ENCODE results near the gene ZNF780B. TPM values are rescaled to one million over a fixed set of nuclear protein-coding genes. Genes with fewer than 3 reads are reported as not detected.

Gene ZNF780B
- total RNA-seq, 1 donor from 2014 or later = 15.6 TPM

GRCh38 chr19:40084948-40085347, 28.9 kb upstream of the ZNF780B start:
- Histone ChIP-seq H3K4me1 (peaks cover 0 to 5% of the 10 kb centered on the region in 2 donors), H3K9me3 (peaks cover 0 to 8% of the 10 kb centered on the region in 2 donors), H3K4me3 (no peak overlapping the region), H3K27me3 (no peaks in the 10 kb centered on the region), H3K36me3 (peaks cover 38 to 49% of the 10 kb centered on the region in 2 donors), H3K27ac (no peak overlapping the region)
- intact Hi-C loops (cut with DNase I) = no loop called here
- no peak for DNase-seq (ENCODE audit: low spot score in 2 of 2)
- no peak for TF ChIP-seq CTCF (IDR thresholded peaks at IDR 0.05)

GRCh38 chr19:40081411-40081810, 25.4 kb upstream of the ZNF780B start:
- DNase-seq (ENCODE audit: low spot score in 2 of 2) = no peak
- Histone ChIP-seq H3K4me3 (no peak overlapping the region), H3K9me3 (peaks cover 15 to 41% of the 10 kb centered on the region in 2 donors), H3K4me1 (no peaks in the 10 kb centered on the region), H3K27me3 (no peaks in the 10 kb centered on the region), H3K36me3 (peaks cover 60 to 83% of the 10 kb centered on the region in 2 donors), H3K27ac (no peak overlapping the region)
- no peak for TF ChIP-seq CTCF (IDR thresholded peaks at IDR 0.05)
- intact Hi-C loops (cut with DNase I) = no loop called here

- H3K27me3 ChIP-seq = no peaks in the 10 kb centered on the region
- H3K36me3 ChIP-seq = peaks cover 71 to 95% of the 10 kb centered on the region in 2 donors
Measured at GRCh38 chr19:40080289-40080688, 24.3 kb upstream of the ZNF780B start.

GRCh38 chr19:40078377-40078776, 22.3 kb upstream of the ZNF780B start:
- Histone ChIP-seq H3K27me3 (no peaks in the 10 kb centered on the region), H3K4me3 (no peak overlapping the region), H3K9me3 (peaks cover 27 to 71% of the 10 kb centered on the region in 2 donors), H3K27ac (no peak overlapping the region), H3K36me3 (peaks cover 78 to 99% of the 10 kb centered on the region in 2 donors), H3K4me1 (no peaks in the 10 kb centered on the region)
- TF ChIP-seq CTCF (IDR thresholded peaks at IDR 0.05) = no peak
- no peak for DNase-seq (ENCODE audit: low spot score in 2 of 2)
- intact Hi-C loops (cut with DNase I) = no loop called here

More at GRCh38 chr19:40080289-40080688, 24.3 kb upstream of the ZNF780B start:
- TF ChIP-seq CTCF (IDR thresholded peaks at IDR 0.05) = no peak
- Histone ChIP-seq H3K4me1 (no peaks in the 10 kb centered on the region), H3K9me3 (peaks cover 19 to 52% of the 10 kb centered on the region in 2 donors), H3K27ac (no peak overlapping the region), H3K4me3 (no peak overlapping the region)
- DNase-seq (ENCODE audit: low spot score in 2 of 2) = no peak
- intact Hi-C loops (cut with DNase I) = no loop called here

DNA sequence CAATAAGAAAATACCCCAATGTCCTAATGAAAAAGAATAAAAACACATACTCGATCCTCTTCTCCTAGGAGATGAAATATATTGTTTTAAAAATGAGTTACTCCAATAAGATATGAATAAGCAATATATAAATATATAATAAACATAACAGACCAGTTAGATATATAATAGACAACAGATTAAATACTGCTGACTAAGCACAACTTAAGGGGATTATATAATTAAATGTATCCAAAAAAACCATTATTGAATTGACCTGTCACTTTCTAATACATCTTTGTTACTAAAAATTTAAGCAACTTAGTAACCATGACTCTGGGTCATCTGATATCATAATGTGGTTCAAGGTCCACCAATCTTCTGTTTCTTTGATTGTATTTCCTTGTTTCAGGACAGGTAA, 14.0 kb upstream of the ZNF780B start:
- H3K4me3 ChIP-seq = no peak overlapping the region
- peaks cover 13 to 27% of the 10 kb centered on the region in 2 donors for H3K36me3 ChIP-seq
- H3K27ac ChIP-seq = no peak overlapping the region
- TF ChIP-seq CTCF (IDR thresholded peaks at IDR 0.05) = no peak
- intact Hi-C loops (cut with DNase I) = no loop called here
- H3K4me1 ChIP-seq = no peaks in the 10 kb centered on the region
- no peak for DNase-seq (ENCODE audit: low spot score in 2 of 2)
- H3K9me3 ChIP-seq = peaks cover 12 to 83% of the 10 kb centered on the region in 2 donors
- H3K27me3 ChIP-seq = no peaks in the 10 kb centered on the region

- DNase-seq (ENCODE audit: low spot score in 2 of 2) = no peak
- TF ChIP-seq CTCF (IDR thresholded peaks at IDR 0.05) = no peak
- no peaks in the 10 kb centered on the region for H3K27me3 ChIP-seq
- H3K36me3 ChIP-seq = no peaks in the 10 kb centered on the region
- no peak overlapping the region for H3K4me3 ChIP-seq
- peaks cover 0 to 2% of the 10 kb centered on the region in 2 donors for H3K4me1 ChIP-seq
- H3K9me3 ChIP-seq = peaks cover 0 to 47% of the 10 kb centered on the region in 2 donors
- no peak overlapping the region for H3K27ac ChIP-seq
- intact Hi-C loops (cut with DNase I) = no loop called here
Measured at GRCh38 chr19:40059624-40060023, 3.6 kb upstream of the ZNF780B start.

Measured in ascending aorta (tissue), 2 donors.